KMS-11 (cell line): ENCODE results near the gene PTPRN2.

Source experiments
- H2AFZ ChIP-seq: fragments of 200-600 bp; sonication (generic); 2 replicates; pipeline ENCODE4 v1.6.1; 2016; ENCODE audit warnings: antibody characterized with exemption, mixed run types, low read depth
- H3K27ac ChIP-seq: fragments of 200-600 bp; sonication (generic); 2 replicates; pipeline ENCODE4 v1.6.1; 2016; ENCODE audit warnings: mild to moderate bottlenecking, mixed run types
- H3K27me3 ChIP-seq: fragments of 200-600 bp; sonication (generic); 2 replicates; pipeline ENCODE4 v1.6.1; 2017; ENCODE audit warnings: mild to moderate bottlenecking, low read depth, mixed run types, moderate library complexity; ENCODE audit not compliant: insufficient read depth
- H3K36me3 ChIP-seq: fragments of 200-600 bp; sonication (generic); 2 replicates; pipeline ENCODE4 v1.6.1; 2017; ENCODE audit warnings: mild to moderate bottlenecking, mixed run types; ENCODE audit not compliant: insufficient read depth
- H3K4me1 ChIP-seq: fragments of 200-600 bp; sonication (generic); 2 replicates; pipeline ENCODE4 v1.6.1; 2016; ENCODE audit warnings: mild to moderate bottlenecking, low read depth, mixed run types; ENCODE audit not compliant: poor library complexity, severe bottlenecking
- H3K4me2 ChIP-seq: fragments of 200-600 bp; sonication (generic); 2 replicates; pipeline ENCODE4 v1.7.0; 2016; ENCODE audit warnings: mild to moderate bottlenecking, mixed run types
- H3K4me3 ChIP-seq: fragments of 200-600 bp; sonication (generic); IDR thresholded peaks from 2 replicates; pipeline ENCODE4 v1.6.1; 2017; ENCODE audit warnings: low read depth, low read length, mixed read lengths; ENCODE audit not compliant: insufficient read depth
- H3K79me2 ChIP-seq: fragments of 200-600 bp; sonication (generic); 2 replicates; pipeline ENCODE4 v1.6.1; 2016; ENCODE audit warnings: low read depth, mixed run types; ENCODE audit not compliant: insufficient read depth
- H3K9ac ChIP-seq: fragments of 200-600 bp; sonication (generic); 2 replicates; pipeline ENCODE4 v1.6.1; 2016; ENCODE audit warnings: mild to moderate bottlenecking, mixed run types
- H4K20me1 ChIP-seq: fragments of 200-600 bp; sonication (generic); 2 replicates; pipeline ENCODE4 v1.6.1; 2016; ENCODE audit warnings: mild to moderate bottlenecking, mixed run types; ENCODE audit not compliant: insufficient read depth
- TF ChIP-seq, protein P1 (sequence below): fragments of 200-600 bp; sonication (generic); conservative IDR thresholded peaks from 2 replicates; pipeline ENCODE4 v1.6.1; 2017; ENCODE audit warnings: low read depth, mild to moderate bottlenecking, antibody characterized with exemption, low read length, moderate library complexity, mixed read lengths

Gene PTPRN2

DNA sequence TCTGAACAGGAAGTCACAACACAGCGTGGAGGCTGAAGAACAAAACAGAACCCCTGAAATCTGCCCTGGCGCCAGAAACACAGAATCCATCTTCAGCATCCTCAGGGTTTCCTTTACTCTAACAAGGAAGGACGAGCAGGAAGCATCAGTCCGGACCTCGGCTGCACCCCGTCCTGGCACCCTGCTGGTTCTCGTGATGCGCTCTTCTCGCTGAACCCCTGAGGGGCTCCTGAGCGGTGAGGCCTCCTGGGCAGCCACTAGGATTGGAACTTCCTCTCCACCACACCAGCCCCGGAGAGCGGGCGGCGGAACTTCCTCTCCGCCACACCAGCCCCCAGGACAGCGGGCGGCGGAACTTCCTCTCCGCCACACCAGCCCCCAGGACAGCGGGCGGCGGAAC lies 461.9 kb downstream of the PTPRN2 start:
- Histone ChIP-seq H3K4me3 (no peak overlapping the region), H3K4me1 (no peaks in the 10 kb centered on the region), H3K9ac (no peak overlapping the region), H4K20me1 (no peaks in the 10 kb centered on the region), H3K27me3 (no peaks in the 10 kb centered on the region), H3K79me2 (no peaks in the 10 kb centered on the region), H2AFZ (no peak overlapping the region), H3K27ac (no peak overlapping the region), H3K36me3 (no peaks in the 10 kb centered on the region), H3K4me2 (no peak overlapping the region)
- TF ChIP-seq, protein P1, sequence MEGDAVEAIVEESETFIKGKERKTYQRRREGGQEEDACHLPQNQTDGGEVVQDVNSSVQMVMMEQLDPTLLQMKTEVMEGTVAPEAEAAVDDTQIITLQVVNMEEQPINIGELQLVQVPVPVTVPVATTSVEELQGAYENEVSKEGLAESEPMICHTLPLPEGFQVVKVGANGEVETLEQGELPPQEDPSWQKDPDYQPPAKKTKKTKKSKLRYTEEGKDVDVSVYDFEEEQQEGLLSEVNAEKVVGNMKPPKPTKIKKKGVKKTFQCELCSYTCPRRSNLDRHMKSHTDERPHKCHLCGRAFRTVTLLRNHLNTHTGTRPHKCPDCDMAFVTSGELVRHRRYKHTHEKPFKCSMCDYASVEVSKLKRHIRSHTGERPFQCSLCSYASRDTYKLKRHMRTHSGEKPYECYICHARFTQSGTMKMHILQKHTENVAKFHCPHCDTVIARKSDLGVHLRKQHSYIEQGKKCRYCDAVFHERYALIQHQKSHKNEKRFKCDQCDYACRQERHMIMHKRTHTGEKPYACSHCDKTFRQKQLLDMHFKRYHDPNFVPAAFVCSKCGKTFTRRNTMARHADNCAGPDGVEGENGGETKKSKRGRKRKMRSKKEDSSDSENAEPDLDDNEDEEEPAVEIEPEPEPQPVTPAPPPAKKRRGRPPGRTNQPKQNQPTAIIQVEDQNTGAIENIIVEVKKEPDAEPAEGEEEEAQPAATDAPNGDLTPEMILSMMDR = no peak

DNA sequence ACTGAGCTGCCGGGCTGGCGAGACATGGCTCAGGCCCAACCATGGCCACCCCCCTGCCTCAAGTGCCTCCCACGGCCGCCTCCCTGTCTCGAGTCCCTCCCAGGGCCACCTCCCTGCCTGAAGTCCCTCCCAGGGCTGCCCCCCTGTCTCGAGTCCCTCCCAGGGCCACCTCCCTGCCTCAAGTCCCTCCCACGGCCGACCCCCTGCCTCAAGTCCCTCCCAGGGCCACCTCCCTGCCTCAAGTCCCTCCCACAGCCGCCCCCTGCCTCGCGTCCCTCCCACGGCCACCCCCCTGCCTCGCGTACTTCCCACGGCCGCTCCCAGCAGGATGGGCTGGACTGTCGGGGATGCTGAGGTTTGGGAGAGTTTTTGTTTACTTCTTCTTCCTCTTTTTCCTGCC lies 462.5 kb downstream of the PTPRN2 start:
- Histone ChIP-seq H3K79me2 (no peaks in the 10 kb centered on the region), H3K27ac (no peak overlapping the region), H3K4me2 (no peak overlapping the region), H4K20me1 (no peaks in the 10 kb centered on the region), H3K9ac (no peak overlapping the region), H3K36me3 (no peaks in the 10 kb centered on the region), H2AFZ (no peak overlapping the region), H3K4me3 (no peak overlapping the region), H3K4me1 (no peaks in the 10 kb centered on the region), H3K27me3 (no peaks in the 10 kb centered on the region)
- TF ChIP-seq, protein P1 = no peak

GRCh38 chr7:158124671-158125079 lies 462.9 kb downstream of the PTPRN2 start:
- TF ChIP-seq, protein P1 = no peak
- H3K79me2 ChIP-seq = no peaks in the 10 kb centered on the region
- H3K4me2 ChIP-seq = no peak overlapping the region
- no peaks in the 10 kb centered on the region for H3K27me3 ChIP-seq
- no peak overlapping the region for H3K4me3 ChIP-seq
- no peak overlapping the region for H2AFZ ChIP-seq
- no peak overlapping the region for H3K27ac ChIP-seq
- no peak overlapping the region for H3K9ac ChIP-seq
- H4K20me1 ChIP-seq = no peaks in the 10 kb centered on the region
- H3K4me1 ChIP-seq = no peaks in the 10 kb centered on the region
- H3K36me3 ChIP-seq = no peaks in the 10 kb centered on the region

DNA sequence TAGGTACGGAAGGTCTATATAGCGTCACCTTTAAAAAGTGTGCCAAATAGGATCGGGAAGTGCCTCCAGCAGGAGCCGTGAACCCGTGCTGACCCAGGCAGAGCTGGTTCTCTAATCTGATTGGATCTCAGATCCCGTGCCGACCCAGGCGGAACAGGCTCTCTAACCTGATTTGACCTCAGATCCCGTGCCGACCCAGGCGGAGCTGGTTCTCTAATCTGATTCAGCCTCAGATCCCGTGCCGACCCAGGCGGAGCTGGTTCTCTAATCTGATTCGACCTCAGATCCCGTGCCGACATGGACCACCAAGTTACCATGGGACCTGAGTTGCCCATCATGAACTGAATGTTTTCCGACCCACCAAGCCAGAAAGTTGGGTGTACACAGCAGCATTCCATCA lies 463.9 kb downstream of the PTPRN2 start:
- no peak overlapping the region for H3K4me2 ChIP-seq
- H3K27ac ChIP-seq = no peak overlapping the region
- TF ChIP-seq, protein P1 = no peak
- no peaks in the 10 kb centered on the region for H4K20me1 ChIP-seq
- no peaks in the 10 kb centered on the region for H3K27me3 ChIP-seq
- no peak overlapping the region for H2AFZ ChIP-seq
- no peaks in the 10 kb centered on the region for H3K79me2 ChIP-seq
- H3K9ac ChIP-seq = no peak overlapping the region
- no peaks in the 10 kb centered on the region for H3K4me1 ChIP-seq
- H3K36me3 ChIP-seq = no peaks in the 10 kb centered on the region
- H3K4me3 ChIP-seq = no peak overlapping the region
